Right hindlimb (tissue), 1 donor: ENCODE measurements around the gene UHRF2.
"Not testable (repeated sequence)": the region's sequence is repeated elsewhere in the genome, so short reads cannot be mapped to it uniquely, and the experiment has no call there.

Experiments
- DNase-seq: peaks from one replicate; pipeline ENCODE4 v3.0.0-alpha.2; 2018

UHRF2 gene

GRCh38 chr9:6431038-6431437 is 18.0 kb downstream of the UHRF2 start:
- no peak for DNase-seq

- no peak for DNase-seq
Observed at GRCh38 chr9:6433410-6433809, 20.4 kb downstream of the UHRF2 start.

GRCh38 chr9:6439051-6439703 is 26.2 kb downstream of the UHRF2 start:
- DNase-seq: no peak

- DNase-seq: no peak
Observed at GRCh38 chr9:6440405-6440804, 27.4 kb downstream of the UHRF2 start.

- DNase-seq: no peak
Observed at GRCh38 chr9:6441269-6441668, 28.3 kb downstream of the UHRF2 start.

GRCh38 chr9:6443661-6444060 is 30.7 kb downstream of the UHRF2 start:
- DNase-seq: no peak

GRCh38 chr9:6444128-6444527 is 31.1 kb downstream of the UHRF2 start:
- no peak for DNase-seq

GRCh38 chr9:6449086-6449485 is 36.1 kb downstream of the UHRF2 start:
- no peak for DNase-seq

GRCh38 chr9:6449645-6450044 is 36.6 kb downstream of the UHRF2 start:
- DNase-seq: no peak

- DNase-seq: no peak
Observed at GRCh38 chr9:6450641-6451375, 37.8 kb downstream of the UHRF2 start.

GRCh38 chr9:6455292-6455691 is 42.3 kb downstream of the UHRF2 start:
- DNase-seq: not testable (repeated sequence)

GRCh38 chr9:6458704-6459103 is 45.7 kb downstream of the UHRF2 start:
- not testable (repeated sequence) for DNase-seq

GRCh38 chr9:6459718-6460117 is 46.7 kb downstream of the UHRF2 start:
- no peak for DNase-seq

GRCh38 chr9:6460189-6460768 is 47.3 kb downstream of the UHRF2 start:
- no peak for DNase-seq

GRCh38 chr9:6461619-6462018 is 48.6 kb downstream of the UHRF2 start:
- DNase-seq: no peak

- no peak for DNase-seq
Observed at GRCh38 chr9:6467006-6467625, 54.1 kb downstream of the UHRF2 start.

GRCh38 chr9:6471231-6471850 is 58.3 kb downstream of the UHRF2 start:
- no peak for DNase-seq

GRCh38 chr9:6473151-6473550 is 60.2 kb downstream of the UHRF2 start:
- no peak for DNase-seq

GRCh38 chr9:6479959-6480358 is 67.0 kb downstream of the UHRF2 start:
- no peak for DNase-seq

- DNase-seq: no peak
Observed at GRCh38 chr9:6484210-6484609, 71.2 kb downstream of the UHRF2 start.

GRCh38 chr9:6488395-6488794 is 75.4 kb downstream of the UHRF2 start:
- no peak for DNase-seq

GRCh38 chr9:6489099-6489498 is 76.1 kb downstream of the UHRF2 start:
- DNase-seq: no peak

GRCh38 chr9:6490863-6491262 is 77.9 kb downstream of the UHRF2 start:
- DNase-seq: no peak
